DMS79 treated with DMSO at 0.1 percent for 48 hours (cell line): ENCODE data around the gene CFAP54.
"Not testable (repeated sequence)": the region's sequence is repeated elsewhere in the genome, so short reads cannot be mapped to it uniquely, and the experiment has no call there.

ENCODE experiments used
- DNase-seq: peaks from one replicate; lab custom pipeline; 2025; lab: John Stamatoyannopoulos, UW

The CFAP54 gene

DNA sequence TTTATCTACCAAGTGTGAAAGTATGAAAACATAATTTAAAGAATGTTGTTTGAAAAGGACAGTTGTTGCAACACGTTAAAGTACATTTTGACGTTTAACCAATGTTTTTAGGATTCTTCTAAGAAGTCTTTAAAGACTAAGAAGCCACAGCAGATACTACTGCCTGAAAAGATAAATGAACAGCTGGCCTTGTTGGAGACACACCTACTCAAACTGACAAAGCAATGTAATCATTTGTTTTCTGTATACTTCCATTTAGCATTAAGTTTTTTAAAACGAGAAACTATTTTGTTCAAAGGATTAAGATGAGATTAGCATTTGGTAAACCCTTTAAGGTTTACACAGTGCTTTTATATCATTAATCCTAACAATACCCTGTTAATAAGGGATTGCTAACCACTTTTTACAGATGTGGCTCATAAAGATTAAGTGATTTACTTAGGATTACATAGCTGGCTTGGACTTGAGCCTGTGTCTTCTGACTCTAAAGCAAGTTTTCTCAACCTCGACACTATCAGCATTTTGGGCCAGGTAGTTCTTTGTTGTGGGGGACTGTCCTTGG, 134.4 kb downstream of the CFAP54 start:
- DNase-seq: no peak

- no peak for DNase-seq
Measured at GRCh38 chr12:96635844-96636243, 146.5 kb downstream of the CFAP54 start.

- DNase-seq: no peak
Measured at GRCh38 chr12:96636895-96637294, 147.5 kb downstream of the CFAP54 start.

GRCh38 chr12:96648923-96649322, 159.5 kb downstream of the CFAP54 start:
- DNase-seq: no peak

GRCh38 chr12:96652870-96653269, 163.5 kb downstream of the CFAP54 start:
- DNase-seq: no peak

GRCh38 chr12:96658075-96658474, 168.7 kb downstream of the CFAP54 start:
- DNase-seq: no peak

GRCh38 chr12:96669786-96670185, 180.4 kb downstream of the CFAP54 start:
- no peak for DNase-seq

- peak; percentile 16 for DNase-seq
Measured at GRCh38 chr12:96670334-96670899, 181.0 kb downstream of the CFAP54 start.

- DNase-seq: not testable (repeated sequence)
Measured at GRCh38 chr12:96675519-96675918, 186.1 kb downstream of the CFAP54 start.

- DNase-seq: no peak
Measured at GRCh38 chr12:96677363-96677762, 188.0 kb downstream of the CFAP54 start.

- peak; percentile 3 for DNase-seq
Measured at GRCh38 chr12:96687719-96688118, 198.3 kb downstream of the CFAP54 start.

GRCh38 chr12:96698521-96698920, 209.1 kb downstream of the CFAP54 start:
- DNase-seq: no peak

GRCh38 chr12:96698965-96699364, 209.6 kb downstream of the CFAP54 start:
- DNase-seq: no peak

DNA sequence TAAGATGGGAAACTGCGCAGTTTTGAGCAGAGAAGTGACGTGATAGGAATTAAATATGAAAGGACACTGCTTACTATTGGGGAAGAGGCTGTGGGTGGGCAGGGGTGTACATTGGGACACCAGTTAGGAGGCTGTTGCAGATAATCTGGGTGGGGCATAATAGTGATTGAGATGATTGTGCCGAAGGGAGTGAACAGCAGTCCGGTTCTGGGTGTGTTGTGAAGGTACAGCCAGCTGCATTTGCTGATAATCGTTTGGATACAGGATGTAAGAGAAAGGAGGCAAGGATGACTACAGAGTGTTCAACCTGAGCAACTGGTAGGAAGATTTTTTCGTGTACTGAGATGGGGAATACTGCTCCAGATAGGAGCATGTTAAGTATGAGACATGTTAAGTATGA, 212.5 kb downstream of the CFAP54 start:
- no peak for DNase-seq

GRCh38 chr12:96710127-96710745, 220.9 kb downstream of the CFAP54 start:
- no peak for DNase-seq

DNA sequence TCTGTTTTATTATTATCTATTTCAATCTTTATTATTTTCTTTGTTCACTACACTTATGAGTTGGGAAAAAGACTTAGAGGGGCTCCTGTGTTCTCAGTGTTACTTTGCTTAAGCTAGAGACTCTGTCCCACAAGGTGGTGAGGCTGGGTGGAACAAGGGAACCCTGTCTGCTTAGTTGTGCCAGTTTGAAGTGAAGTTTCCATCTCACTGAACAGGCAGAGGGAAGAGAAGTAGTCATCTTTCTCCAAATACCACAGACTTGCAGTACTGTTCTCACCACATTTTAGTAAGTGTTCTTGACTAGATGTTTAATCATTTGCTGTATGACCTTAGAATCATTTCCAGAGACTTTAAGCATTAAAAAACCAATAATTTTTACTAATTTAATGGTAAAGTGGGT, 222.0 kb downstream of the CFAP54 start:
- DNase-seq: no peak

DNA sequence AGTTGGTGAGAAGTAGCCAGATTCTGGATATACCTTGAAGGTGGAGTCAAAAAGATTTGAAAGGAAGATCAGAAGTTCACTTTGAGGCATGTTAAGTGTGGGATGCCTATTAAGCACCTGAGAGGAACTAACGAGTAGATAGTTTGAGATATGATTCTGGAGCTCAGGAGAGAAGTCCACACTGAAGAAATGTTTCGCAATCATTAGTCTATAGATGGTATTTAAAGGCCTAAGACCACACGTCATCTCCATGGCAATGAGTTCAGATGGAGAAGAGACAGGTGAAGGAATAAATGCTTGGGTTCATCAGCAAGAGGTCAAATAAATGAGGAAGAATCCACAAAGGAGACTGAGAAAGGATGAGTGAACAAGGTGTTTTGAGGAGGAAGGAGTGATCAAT, 224.8 kb downstream of the CFAP54 start:
- no peak for DNase-seq

GRCh38 chr12:96719660-96720362, 230.4 kb downstream of the CFAP54 start:
- DNase-seq: peak; percentile 95

- DNase-seq: peak; percentile 74
Measured at GRCh38 chr12:96720363-96720705, 231.0 kb downstream of the CFAP54 start.

DNA sequence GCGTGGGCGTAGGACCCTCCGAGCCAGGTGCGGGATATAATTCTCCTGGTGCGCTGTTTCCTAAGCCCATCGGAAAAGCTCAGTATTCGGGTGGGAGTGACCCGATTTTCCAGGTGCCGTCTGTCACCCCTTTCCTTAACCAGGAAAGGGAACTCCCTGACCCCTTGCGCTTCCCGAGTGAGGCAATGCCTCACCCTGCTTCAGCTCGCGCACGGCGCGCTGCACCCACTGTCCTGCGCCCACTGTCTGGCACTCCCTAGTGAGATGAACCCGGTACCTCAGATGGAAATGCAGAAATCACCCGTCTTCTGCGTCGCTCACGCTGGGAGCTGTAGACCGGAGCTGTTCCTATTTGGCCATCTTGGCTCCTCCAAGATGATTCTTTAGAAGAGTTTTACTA, 240.1 kb downstream of the CFAP54 start:
- DNase-seq: not testable (repeated sequence)

DNA sequence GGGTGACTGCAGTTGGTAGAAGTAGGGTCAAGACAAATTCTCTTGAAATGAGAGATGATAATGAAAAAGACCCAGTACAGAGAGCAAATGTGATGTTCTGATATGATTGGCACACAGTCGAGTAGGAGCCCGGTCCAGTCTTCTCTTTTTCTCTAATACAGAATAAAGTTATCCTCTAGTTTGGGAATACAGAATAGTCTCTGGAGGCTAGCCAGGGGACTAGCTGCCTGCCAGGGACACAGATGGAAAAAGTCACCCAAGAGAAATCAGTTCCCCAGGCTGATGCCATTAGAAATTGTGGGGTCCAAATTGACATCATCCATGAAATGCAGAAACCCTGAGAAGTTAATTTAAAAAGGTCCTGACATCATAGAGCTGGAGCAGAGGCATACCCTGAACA, 240.5 kb downstream of the CFAP54 start:
- DNase-seq: no peak

DNA sequence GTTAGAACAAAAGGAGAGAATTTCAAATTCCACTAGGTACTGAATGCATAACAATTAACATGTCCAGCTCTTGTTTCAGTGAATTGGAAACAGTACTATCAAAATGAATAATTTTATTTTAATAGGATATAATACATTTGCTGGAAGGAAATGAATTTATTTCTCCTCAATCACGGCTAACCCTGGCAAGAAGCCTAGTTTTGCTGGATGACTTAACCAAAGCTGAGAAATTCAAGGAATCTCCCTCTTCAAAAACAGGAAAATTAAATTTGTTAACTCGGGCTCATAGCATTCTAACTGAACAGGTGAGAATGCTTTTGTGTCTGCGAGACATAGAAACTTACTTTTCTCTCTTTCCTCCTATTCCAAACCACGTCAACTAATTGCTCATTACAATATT, 254.2 kb downstream of the CFAP54 start:
- no peak for DNase-seq

DNA sequence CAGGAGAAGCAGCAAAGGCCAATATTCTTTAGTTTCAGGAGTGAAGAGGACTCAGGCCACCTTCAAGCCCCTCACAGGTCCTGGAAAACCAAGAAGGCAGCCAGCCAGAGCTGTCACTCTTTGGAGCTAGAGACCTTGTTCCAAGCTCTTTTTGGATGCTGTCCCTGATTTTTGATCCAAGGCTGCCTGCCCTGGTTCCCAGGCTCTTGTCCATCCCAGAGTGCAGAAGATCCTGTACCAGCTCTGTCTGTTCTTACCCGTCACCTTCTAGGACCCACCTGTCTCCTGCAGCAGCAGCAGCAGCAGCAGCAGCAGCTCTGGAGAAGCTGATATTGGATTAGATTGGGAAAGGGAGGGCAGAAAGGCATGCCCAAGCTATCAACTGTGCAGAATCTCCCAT, 260.6 kb downstream of the CFAP54 start:
- DNase-seq: no peak
